Ovary (tissue), 10 donors: Measurements from ENCODE around the gene RNF43. TPM values are rescaled to one million over a fixed set of nuclear protein-coding genes. Genes with fewer than 3 reads are reported as not detected.

ENCODE experiments used
- DNase-seq, 5 donors: peaks; one replicate each; pipeline ENCODE4 v3.0.0-alpha.2; 2019 to 2020
- H3K27ac ChIP-seq, 2 donors: fragments of 200-600 bp; one replicate each; pipeline versions ENCODE4 v1.5.1 to v1.8.0; 2019 to 2022
- H3K27me3 ChIP-seq: fragments of 200-600 bp; one replicate; pipeline ENCODE4 v1.8.0; 2022
- H3K36me3 ChIP-seq: fragments of 200-600 bp; sonication (generic); one replicate; pipeline ENCODE4 v1.5.1; 2019
- H3K4me1 ChIP-seq: one replicate; pipeline ENCODE4 v1.8.1; 2013; ENCODE audit warnings: mild to moderate bottlenecking, moderate library complexity; ENCODE audit not compliant: insufficient read depth
- H3K4me3 ChIP-seq: fragments of 200-600 bp; sonication (generic); one replicate; pipeline ENCODE4 v1.5.1; 2017
- H3K9me3 ChIP-seq, 2 donors: fragments of 200-600 bp in 1 of 2; sonication (generic) in 1 of 2; one replicate each; pipeline versions ENCODE4 v1.5.1 to v1.8.1; 2013 to 2019; ENCODE audit warnings: mild to moderate bottlenecking in 1 of 2, moderate library complexity in 1 of 2
- EP300 ChIP-seq: sonication (generic); formaldehyde crosslinking; IDR thresholded peaks from one replicate; pipeline ENCODE4 v1.6.1; 2017; ENCODE audit warnings: antibody characterized with exemption
- POLR2A ChIP-seq: fragments of 450-650 bp; IDR thresholded peaks from one replicate; pipeline ENCODE4 v1.6.1; 2017; ENCODE audit warnings: antibody characterized with exemption, mild to moderate bottlenecking, moderate library complexity
- WGBS, 3 donors: extraction: QIAGEN DNeasy Blood & Tissue Kit in 1 of 3; methylation state at CpG; one replicate each; pipeline versions ENCODE4 v1.1.5 to v1.1.7; 2013 to 2017; 5-methylcytosine and 5-hydroxymethylcytosine counted together
- intact Hi-C, 4 donors: fragments of 100-400 bp; cut with DNase I; formaldehyde crosslinking; loops; one replicate each; pipeline versions ENCODE4 v1.11.0 to v1.15.1; 2022 to 2023
- long read RNA-seq, 3 donors: library from polyadenylated mRNA in 2 of 3; unstranded in 2 of 3; transcript quantifications; one replicate each; pipeline ENCODE4 v2.0.0 and lab custom pipeline, GENCODE V29; 2021 to 2026
- polyA plus RNA-seq, 2 donors: library from polyadenylated mRNA; stranded (reverse); fragments of 200-250 nt in 1 of 2; fragments of 350-450 nt in 1 of 2; fragmentation: Illumina TruSeq in 1 of 2; extraction: RNeasy Lipid Tissue Mini Kit (QIAGEN cat#74804) in 1 of 2; gene quantifications; one replicate each; pipeline ENCODE4 v1.2.3, GENCODE V29; 2013 to 2014
- total RNA-seq, 7 donors: library from RNA; depleted of rRNA in 2 of 7; stranded (reverse); fragments of >200 nt in 2 of 7; fragmentation: NEBNext Ultra II Directional in 3 of 7; extraction: Animal tissue kit (Norgen Biotek cat#: 25700) in 3 of 7; gene quantifications; one replicate each; pipeline versions ENCODE4 v1.1.0 to v1.2.4, GENCODE V29; 2016 to 2023
- TF ChIP-seq, protein P1 (sequence below), 3 donors: fragments of 450-650 bp in 2 of 3; fragments of 200-600 bp in 1 of 3; IDR thresholded peaks; one replicate each; pipeline versions ENCODE4 v1.5.1 to v1.8.0; 2016 to 2022; ENCODE audit warnings: antibody characterized with exemption in 3 of 3, mild to moderate bottlenecking in 1 of 3
- donor health status: DM: no; HTN: no; CAD: no; lungs with moderate emphysema.
- donor health status: DM: no; HTN: no; CAD: no.
- donor health status: Bipolar disorder and iron deficiency.
- donor health status: DM: yes; HTN: yes; CAD: no.
- donor health status: DM: no; HTN: no; CAD: no.
- donor health status: DM: yes; HTN: yes; CAD: no.

The RNF43 gene
- total RNA-seq: 1 to 10 TPM in 6 of 7 donors, under 1 TPM in 1; 0.38 to 5.6 (median 2.0) TPM
- under 1 TPM; 0.21 to 0.33 TPM for polyA plus RNA-seq
- long read RNA-seq, donor 1: 0 reads
- long read RNA-seq, donor 2: 0 reads
- long read RNA-seq, donor 3, partial matches to known transcripts: 1 of 2 reads
- long read RNA-seq, donor 3, other reads (novel, unspliced or antisense): 1 of 2 reads

DNA sequence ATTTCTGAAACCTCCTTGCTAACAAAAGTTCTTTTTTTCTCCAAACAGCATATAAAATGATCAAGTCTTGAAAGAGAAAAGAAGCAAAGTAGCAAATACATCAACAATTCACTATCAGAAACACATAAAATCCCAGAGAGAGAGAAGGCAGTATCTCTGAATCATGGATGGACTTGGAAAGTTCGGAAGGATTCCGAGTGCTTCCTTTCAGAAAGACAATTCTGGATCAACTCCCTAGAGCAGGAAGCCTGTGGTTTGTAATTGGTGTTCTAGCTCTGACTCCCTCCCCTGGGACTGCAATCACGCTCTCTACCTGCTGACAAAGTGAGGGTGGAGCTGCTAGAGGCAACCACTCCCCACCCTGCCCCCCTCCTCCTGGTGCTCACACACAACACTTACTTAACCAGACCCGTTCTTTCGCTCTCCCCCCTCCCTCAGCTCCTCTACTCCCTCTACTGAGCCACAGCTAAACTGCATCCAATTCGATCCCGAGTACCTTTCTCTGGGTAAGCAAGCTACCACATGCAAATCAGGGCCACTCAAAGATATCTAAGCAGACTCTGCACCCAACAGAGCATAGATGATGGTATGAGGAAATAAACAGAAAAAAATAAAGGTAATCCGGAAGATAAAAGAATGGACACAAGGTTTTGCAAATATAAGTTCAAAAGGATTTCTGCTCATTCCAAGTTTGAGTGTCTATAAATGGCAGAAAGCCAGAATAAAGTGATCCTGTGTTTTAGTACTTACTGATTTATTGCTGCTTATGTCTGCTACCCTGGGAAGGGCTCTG lies at the start of gene RNF43:
TSS of gene RNF43 (minus strand) at position 235 of the 793 bp plus-strand sequence. CDS start 1,957 bp downstream, outside the sequence.
- intact Hi-C loops: no loop called here
- H3K4me1 ChIP-seq: no peaks in the 10 kb centered on the region
- H3K27me3 ChIP-seq: no peaks in the 10 kb centered on the region
- H3K36me3 ChIP-seq: no peaks in the 10 kb centered on the region
- 0 to 3% (median 1%) methylated on average over 8 of the region's 8 CpGs for WGBS, 3 donors
- peak; percentile 77 to 90 (median 84) for DNase-seq
- peak within 1 kb of the TSS in 1 of 2 donors; percentile 20 for H3K27ac ChIP-seq
- TF ChIP-seq, protein P1, sequence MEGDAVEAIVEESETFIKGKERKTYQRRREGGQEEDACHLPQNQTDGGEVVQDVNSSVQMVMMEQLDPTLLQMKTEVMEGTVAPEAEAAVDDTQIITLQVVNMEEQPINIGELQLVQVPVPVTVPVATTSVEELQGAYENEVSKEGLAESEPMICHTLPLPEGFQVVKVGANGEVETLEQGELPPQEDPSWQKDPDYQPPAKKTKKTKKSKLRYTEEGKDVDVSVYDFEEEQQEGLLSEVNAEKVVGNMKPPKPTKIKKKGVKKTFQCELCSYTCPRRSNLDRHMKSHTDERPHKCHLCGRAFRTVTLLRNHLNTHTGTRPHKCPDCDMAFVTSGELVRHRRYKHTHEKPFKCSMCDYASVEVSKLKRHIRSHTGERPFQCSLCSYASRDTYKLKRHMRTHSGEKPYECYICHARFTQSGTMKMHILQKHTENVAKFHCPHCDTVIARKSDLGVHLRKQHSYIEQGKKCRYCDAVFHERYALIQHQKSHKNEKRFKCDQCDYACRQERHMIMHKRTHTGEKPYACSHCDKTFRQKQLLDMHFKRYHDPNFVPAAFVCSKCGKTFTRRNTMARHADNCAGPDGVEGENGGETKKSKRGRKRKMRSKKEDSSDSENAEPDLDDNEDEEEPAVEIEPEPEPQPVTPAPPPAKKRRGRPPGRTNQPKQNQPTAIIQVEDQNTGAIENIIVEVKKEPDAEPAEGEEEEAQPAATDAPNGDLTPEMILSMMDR (IDR thresholded peaks at IDR 0.05): peak; percentile 37 to 75 (median 64)
- no peak for TF ChIP-seq EP300
- peak within 1 kb of the TSS; percentile 25 for H3K4me3 ChIP-seq
- H3K9me3 ChIP-seq: no peaks in the 10 kb centered on the region

DNA sequence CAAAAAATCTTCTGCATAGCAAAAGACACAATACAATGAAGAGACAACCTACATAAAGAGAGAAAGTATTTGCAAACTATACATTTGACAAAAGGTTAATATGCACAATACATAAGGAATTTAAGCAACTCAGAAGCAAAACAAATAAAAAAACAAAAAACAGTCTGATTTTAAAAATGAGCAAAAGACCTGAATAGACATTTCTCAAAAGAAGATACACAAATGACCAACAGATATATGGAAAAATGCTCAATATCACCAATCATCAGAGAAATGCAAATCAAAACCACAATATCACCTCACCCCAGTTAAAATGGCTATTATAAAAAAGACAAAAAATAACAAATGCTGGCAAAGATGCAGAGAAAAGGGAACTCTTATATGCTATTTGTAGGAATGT lies 38.2 kb upstream of the RNF43 start:
- H3K9me3 ChIP-seq: no peaks in the 10 kb centered on the region
- intact Hi-C loops: no loop called here
- H3K36me3 ChIP-seq: no peaks in the 10 kb centered on the region
- TF ChIP-seq POLR2A (no peak), EP300 (no peak)
- TF ChIP-seq, protein P1 (IDR thresholded peaks at IDR 0.05): no peak
- H3K4me3 ChIP-seq: no peak overlapping the region
- no peak for DNase-seq
- no peaks in the 10 kb centered on the region for H3K4me1 ChIP-seq
- no peaks in the 10 kb centered on the region for H3K27me3 ChIP-seq
- no peak overlapping the region for H3K27ac ChIP-seq

DNA sequence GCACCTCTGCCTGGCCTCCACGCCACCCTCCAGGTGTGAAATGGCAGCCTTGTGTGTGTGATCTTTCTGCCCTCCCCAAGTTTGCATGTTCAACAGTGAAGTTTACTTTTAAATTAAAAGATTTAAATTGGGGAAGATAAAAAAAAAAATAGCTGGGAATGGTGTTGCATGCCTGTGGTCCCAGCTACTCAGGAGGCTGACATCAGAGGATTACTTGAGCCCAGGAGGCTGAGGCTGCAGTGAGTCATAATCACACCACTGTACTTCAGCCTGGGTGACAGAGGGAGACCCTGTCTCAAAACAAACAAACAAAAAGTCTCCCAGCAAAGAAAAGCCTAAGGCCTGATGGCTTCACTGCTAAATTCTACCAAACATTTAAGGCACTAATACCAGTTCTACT lies 35.4 kb upstream of the RNF43 start:
- 96 to 98% (median 97%) methylated on average over 1 of the region's 1 CpG for WGBS, 3 donors
- no peaks in the 10 kb centered on the region for H3K9me3 ChIP-seq
- no peak overlapping the region for H3K4me3 ChIP-seq
- H3K4me1 ChIP-seq: no peaks in the 10 kb centered on the region
- TF ChIP-seq EP300 (no peak), POLR2A (no peak)
- TF ChIP-seq, protein P1 (IDR thresholded peaks at IDR 0.05): no peak
- no peak for DNase-seq
- intact Hi-C loops: no loop called here
- no peaks in the 10 kb centered on the region for H3K36me3 ChIP-seq
- H3K27me3 ChIP-seq: no peaks in the 10 kb centered on the region
- no peak overlapping the region for H3K27ac ChIP-seq

DNA sequence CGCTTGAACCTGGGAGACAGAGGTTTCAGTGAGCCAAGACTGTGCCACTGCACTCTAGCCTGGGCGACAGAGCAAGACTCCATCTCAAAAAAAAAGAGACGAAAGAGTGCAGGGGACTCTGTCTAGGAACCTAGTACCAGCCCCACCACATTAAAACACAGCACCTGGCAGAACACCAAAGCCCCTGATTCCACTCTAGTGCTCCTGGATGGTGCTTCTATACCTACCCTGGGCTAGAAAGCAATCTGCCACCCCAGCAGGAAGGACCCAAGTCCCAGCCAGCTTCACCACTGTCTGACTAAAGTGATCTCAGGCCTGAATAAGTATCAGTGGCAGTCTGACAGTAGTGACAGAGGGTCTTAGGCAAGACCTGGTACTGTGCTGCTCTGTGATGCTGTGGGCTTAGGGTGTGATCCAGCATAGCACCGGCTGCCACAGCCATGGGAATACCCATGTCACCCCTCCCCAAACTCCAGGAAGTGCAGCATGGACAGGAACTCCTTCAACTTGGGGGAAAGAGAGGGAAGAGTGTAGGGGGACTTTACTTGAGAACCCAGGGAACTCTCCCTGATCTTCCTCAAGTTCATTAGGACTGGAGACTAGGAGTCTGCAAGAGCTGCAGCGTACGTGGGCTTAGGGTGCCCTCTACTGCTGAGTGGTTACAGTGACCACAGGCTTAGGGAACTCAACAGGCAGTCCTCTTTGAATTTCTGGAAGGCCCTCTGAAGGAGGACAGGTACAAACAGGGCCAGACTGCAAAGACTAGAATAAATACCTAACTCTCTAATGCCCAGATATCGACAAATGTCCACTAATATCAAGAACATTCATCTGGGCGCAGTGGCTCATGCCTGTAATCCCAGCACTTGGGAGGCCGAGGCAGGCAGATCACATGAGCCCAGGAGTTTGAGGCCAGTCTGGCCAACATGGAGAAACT lies 30.0 kb upstream of the RNF43 start:
- TF ChIP-seq, protein P1 (IDR thresholded peaks at IDR 0.05): no peak
- TF ChIP-seq EP300 (no peak), POLR2A (no peak)
- Histone ChIP-seq H3K36me3 (no peaks in the 10 kb centered on the region), H3K4me1 (no peaks in the 10 kb centered on the region), H3K4me3 (no peak overlapping the region), H3K9me3 (no peaks in the 10 kb centered on the region), H3K27ac (no peak overlapping the region), H3K27me3 (no peaks in the 10 kb centered on the region)
- no peak for DNase-seq
- intact Hi-C loops: no loop called here
- WGBS, 3 donors: 70 to 72% (median 71%) methylated on average over 9 of the region's 9 CpGs
